ENCODE measurements around the gene SLC30A2. TPM values are rescaled to one million over a fixed set of nuclear protein-coding genes. Genes with fewer than 3 reads are reported as not detected.

SLC30A2 gene, protein sequence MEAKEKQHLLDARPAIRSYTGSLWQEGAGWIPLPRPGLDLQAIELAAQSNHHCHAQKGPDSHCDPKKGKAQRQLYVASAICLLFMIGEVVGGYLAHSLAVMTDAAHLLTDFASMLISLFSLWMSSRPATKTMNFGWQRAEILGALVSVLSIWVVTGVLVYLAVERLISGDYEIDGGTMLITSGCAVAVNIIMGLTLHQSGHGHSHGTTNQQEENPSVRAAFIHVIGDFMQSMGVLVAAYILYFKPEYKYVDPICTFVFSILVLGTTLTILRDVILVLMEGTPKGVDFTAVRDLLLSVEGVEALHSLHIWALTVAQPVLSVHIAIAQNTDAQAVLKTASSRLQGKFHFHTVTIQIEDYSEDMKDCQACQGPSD
- polyA plus RNA-seq (not detected in 3 replicates), polyA minus RNA-seq (not detected in 3 replicates)
- polyA plus RNA-seq (2011; ENCODE audit: low read depth), result 0.09 TPM
- not detected in 2 replicates for polyA plus RNA-seq (2011; cell fraction: cytosol; rRNA removed)
- polyA plus RNA-seq (2011; cell fraction: nucleus; rRNA removed), result not detected in 2 replicates
- 0.39 TPM in 1 of 2 replicates, not detected in the other for polyA plus RNA-seq (2012; ENCODE audit: low replicate concordance)
- polyA minus RNA-seq (2011; cell fraction: cytosol; rRNA and poly(A)+ RNA removed), result not detected
- polyA minus RNA-seq (2011; cell fraction: nucleus; rRNA and poly(A)+ RNA removed), result not detected in 2 replicates

DNA sequence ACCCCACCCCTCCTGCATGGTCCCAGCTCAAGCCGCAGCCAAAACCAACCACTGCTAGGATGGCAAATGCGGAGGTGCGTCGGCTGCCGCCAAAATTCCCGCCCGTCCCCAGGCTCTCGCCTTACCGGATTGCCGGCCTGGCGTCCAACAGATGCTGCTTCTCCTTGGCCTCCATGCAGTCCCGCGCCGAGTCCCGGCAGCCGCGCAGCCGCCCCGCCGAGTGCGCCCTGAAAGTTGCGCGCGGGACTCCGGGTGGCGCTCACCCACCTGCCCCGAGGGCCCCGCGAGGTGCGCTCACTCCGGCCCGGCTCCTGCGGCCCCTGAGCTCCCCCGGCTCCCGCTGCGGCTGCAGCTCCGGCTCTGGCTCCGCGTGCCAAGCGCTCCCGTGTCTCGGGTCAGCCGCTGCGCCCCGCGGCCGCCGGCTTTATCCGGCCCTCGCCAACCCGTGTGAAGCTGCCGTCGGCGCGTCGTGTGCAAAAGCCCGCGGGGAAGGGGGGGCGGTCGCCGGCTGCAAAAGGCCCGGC is at the start of gene SLC30A2:
Gene SLC30A2 (minus strand): TSS at position 397 of the 524 bp plus-strand sequence. CDS start 222 bp downstream, at position 175.
- no peak within 1 kb of the TSS for H2AFZ ChIP-seq (ENCODE audit: control insufficient read depth, low read length)
- no peak within 1 kb of the TSS for H3K27ac ChIP-seq (ENCODE audit: control insufficient read depth, insufficient read depth, low read length)
- no peaks in the 10 kb centered on the region for H3K9me1 ChIP-seq (ENCODE audit: control insufficient read depth, extremely low read depth, insufficient read depth, low read length)
- H3K9ac ChIP-seq (ENCODE audit: control insufficient read depth, extremely low read depth, insufficient read depth, low read length), result no peak within 1 kb of the TSS
- no peaks in the 10 kb centered on the region for H3K4me1 ChIP-seq (ENCODE audit: control insufficient read depth, extremely low read depth, insufficient read depth, low read length)
- H3K36me3 ChIP-seq (ENCODE audit: control insufficient read depth in 2 of 2, extremely low read depth in 1 of 2, insufficient read depth in 2 of 2, low read length in 2 of 2), result no peaks in the 10 kb centered on the region
- peaks cover 76% of the 10 kb centered on the region for H3K27me3 ChIP-seq (ENCODE audit: control insufficient read depth, extremely low read depth, insufficient read depth, low read length)
- H3K79me2 ChIP-seq (ENCODE audit: control insufficient read depth, insufficient read depth, low read length), result no peaks in the 10 kb centered on the region
- TF ChIP-seq, protein P1, sequence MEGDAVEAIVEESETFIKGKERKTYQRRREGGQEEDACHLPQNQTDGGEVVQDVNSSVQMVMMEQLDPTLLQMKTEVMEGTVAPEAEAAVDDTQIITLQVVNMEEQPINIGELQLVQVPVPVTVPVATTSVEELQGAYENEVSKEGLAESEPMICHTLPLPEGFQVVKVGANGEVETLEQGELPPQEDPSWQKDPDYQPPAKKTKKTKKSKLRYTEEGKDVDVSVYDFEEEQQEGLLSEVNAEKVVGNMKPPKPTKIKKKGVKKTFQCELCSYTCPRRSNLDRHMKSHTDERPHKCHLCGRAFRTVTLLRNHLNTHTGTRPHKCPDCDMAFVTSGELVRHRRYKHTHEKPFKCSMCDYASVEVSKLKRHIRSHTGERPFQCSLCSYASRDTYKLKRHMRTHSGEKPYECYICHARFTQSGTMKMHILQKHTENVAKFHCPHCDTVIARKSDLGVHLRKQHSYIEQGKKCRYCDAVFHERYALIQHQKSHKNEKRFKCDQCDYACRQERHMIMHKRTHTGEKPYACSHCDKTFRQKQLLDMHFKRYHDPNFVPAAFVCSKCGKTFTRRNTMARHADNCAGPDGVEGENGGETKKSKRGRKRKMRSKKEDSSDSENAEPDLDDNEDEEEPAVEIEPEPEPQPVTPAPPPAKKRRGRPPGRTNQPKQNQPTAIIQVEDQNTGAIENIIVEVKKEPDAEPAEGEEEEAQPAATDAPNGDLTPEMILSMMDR (optimal IDR thresholded peaks at IDR 0.05 in 1 of 3, IDR thresholded peaks at IDR 0.05 in 1 of 3, conservative IDR thresholded peaks at IDR 0.05 in 1 of 3; ENCODE audit: extremely low read depth in 1 of 3, insufficient read depth in 2 of 3, low read length in 3 of 3), result no peak
- peak; percentile 33 for TF ChIP-seq EZH2 (IDR thresholded peaks at IDR 0.05; ENCODE audit: low read length)
- dilution Hi-C loops (cut with MboI; ENCODE audit: extremely low pct_ligation_motif_present, low sequenced_read_pairs), result no loop called here
- no peaks in the 10 kb centered on the region for H3K9me3 ChIP-seq (ENCODE audit: control insufficient read depth, low read depth, low read length)
- H4K20me1 ChIP-seq (ENCODE audit: control insufficient read depth, extremely low read depth, insufficient read depth, low read length), result peaks cover 3% of the 10 kb centered on the region
- H3K4me3 ChIP-seq (ENCODE audit: control insufficient read depth in 2 of 3, extremely low read depth in 1 of 3, insufficient read depth in 2 of 3, low read depth in 1 of 3, low read length in 3 of 3), result no peak within 1 kb of the TSS
- DNase-seq (ENCODE audit: low read depth, low spot score) (no peak), FAIRE-seq (no peak)
- peak within 1 kb of the TSS; percentile 48 for H3K4me2 ChIP-seq (ENCODE audit: control insufficient read depth, extremely low read depth, insufficient read depth, low read depth, low read length)

DNA sequence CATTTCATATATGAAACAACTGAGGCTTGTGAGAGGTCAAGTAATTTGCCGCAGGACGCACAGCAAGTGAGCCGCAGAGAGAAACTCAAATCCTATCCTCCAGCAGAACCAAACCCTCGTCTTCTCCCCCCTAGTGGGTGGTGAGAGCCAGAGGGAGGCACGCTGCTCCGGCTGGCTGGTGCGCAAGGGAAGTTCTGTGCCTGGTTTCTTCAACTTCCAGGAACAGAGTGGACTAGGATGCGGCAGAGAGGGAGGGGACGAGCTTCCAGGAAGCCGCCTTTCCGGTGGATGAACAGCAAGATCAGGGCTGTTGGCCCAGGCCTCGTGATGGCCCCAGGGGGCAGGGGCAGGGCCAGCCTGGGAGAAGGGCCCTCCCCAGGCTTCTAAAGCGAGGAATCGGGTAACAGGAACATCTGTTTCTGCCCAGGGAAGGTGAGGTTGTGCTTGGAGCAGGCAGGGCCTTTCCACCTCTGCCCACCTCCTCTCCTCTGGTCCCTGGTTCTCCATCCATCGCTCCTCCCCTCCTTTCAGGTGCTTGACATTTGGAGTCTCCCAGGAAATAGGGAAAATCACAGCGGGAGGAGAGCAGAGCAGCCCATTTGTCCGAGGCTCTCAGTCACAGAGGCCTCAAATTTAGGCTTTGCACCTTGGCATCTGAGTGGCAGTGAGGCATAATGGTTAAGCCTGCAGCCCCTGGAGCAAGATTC is 48.9 kb upstream of the SLC30A2 start:
- Histone ChIP-seq H3K4me3 (ENCODE audit: control insufficient read depth in 2 of 3, extremely low read depth in 1 of 3, insufficient read depth in 2 of 3, low read depth in 1 of 3, low read length in 3 of 3) (no peak overlapping the region), H3K36me3 (ENCODE audit: control insufficient read depth in 2 of 2, extremely low read depth in 1 of 2, insufficient read depth in 2 of 2, low read length in 2 of 2) (no peaks in the 10 kb centered on the region), H3K27ac (ENCODE audit: control insufficient read depth, insufficient read depth, low read length) (no peak overlapping the region), H3K79me2 (ENCODE audit: control insufficient read depth, insufficient read depth, low read length) (no peaks in the 10 kb centered on the region), H3K4me1 (ENCODE audit: control insufficient read depth, extremely low read depth, insufficient read depth, low read length) (peaks cover 36% of the 10 kb centered on the region), H3K9ac (ENCODE audit: control insufficient read depth, extremely low read depth, insufficient read depth, low read length) (peak overlapping the region; percentile 14), H4K20me1 (ENCODE audit: control insufficient read depth, extremely low read depth, insufficient read depth, low read length) (no peaks in the 10 kb centered on the region), H3K9me3 (ENCODE audit: control insufficient read depth, low read depth, low read length) (no peaks in the 10 kb centered on the region), H3K9me1 (ENCODE audit: control insufficient read depth, extremely low read depth, insufficient read depth, low read length) (no peaks in the 10 kb centered on the region), H2AFZ (ENCODE audit: control insufficient read depth, low read length) (peak overlapping the region; percentile 62), H3K27me3 (ENCODE audit: control insufficient read depth, extremely low read depth, insufficient read depth, low read length) (no peaks in the 10 kb centered on the region), H3K4me2 (ENCODE audit: control insufficient read depth, extremely low read depth, insufficient read depth, low read depth, low read length) (peak overlapping the region; percentile 4)
- FAIRE-seq (no peak), DNase-seq (ENCODE audit: low read depth, low spot score) (no peak)
- dilution Hi-C loops (cut with MboI; ENCODE audit: extremely low pct_ligation_motif_present, low sequenced_read_pairs), result no loop called here
- TF ChIP-seq EZH2 (IDR thresholded peaks at IDR 0.05; ENCODE audit: low read length), result no peak
- TF ChIP-seq, protein P1 (optimal IDR thresholded peaks at IDR 0.05 in 1 of 3, IDR thresholded peaks at IDR 0.05 in 1 of 3, conservative IDR thresholded peaks at IDR 0.05 in 1 of 3; ENCODE audit: extremely low read depth in 1 of 3, insufficient read depth in 2 of 3, low read length in 3 of 3), result peak in 1 of 3 experiments; percentile 22

Data from keratinocyte (primary cell).